Tibial nerve (tissue), 4 donors: Measurements from ENCODE around the gene ASB13. TPM values are rescaled to one million over a fixed set of nuclear protein-coding genes. Genes with fewer than 3 reads are reported as not detected.

Experiments used
- DNase-seq, 2 donors: peaks; one replicate each; pipeline ENCODE4 v3.0.0-alpha.2; 2019; ENCODE audit warnings: low spot score in 2 of 2
- H3K27ac ChIP-seq, 4 donors: fragments of 200-600 bp; sonication (generic) in 3 of 4; one replicate each; pipeline ENCODE4 v1.5.1; 2017 to 2019; ENCODE audit warnings: mild to moderate bottlenecking in 1 of 4
- H3K27me3 ChIP-seq, 2 donors: fragments of 200-600 bp; sonication (generic) in 1 of 2; one replicate each; pipeline versions ENCODE4 v1.5.1 to v1.6.0; 2017 to 2019
- H3K36me3 ChIP-seq, 3 donors: fragments of 200-600 bp; sonication (generic); one replicate each; pipeline ENCODE4 v1.5.1; 2018 to 2019
- H3K4me1 ChIP-seq, 4 donors: fragments of 200-600 bp; sonication (generic) in 3 of 4; one replicate each; pipeline ENCODE4 v1.5.1; 2017 to 2019
- H3K4me3 ChIP-seq, 4 donors: fragments of 200-600 bp; sonication (generic) in 3 of 4; one replicate each; pipeline ENCODE4 v1.5.1; 2017 to 2019; ENCODE audit warnings: mild to moderate bottlenecking in 1 of 4, moderate library complexity in 1 of 4
- H3K9me3 ChIP-seq, 4 donors: fragments of 200-600 bp; sonication (generic) in 3 of 4; one replicate each; pipeline ENCODE4 v1.5.1; 2017 to 2019
- CTCF ChIP-seq, 5 experiments: fragments of 200-600 bp in 3 of 5; fragments of 450-650 bp in 2 of 5; sonication (generic) in 3 of 5; IDR thresholded peaks; one replicate each; pipeline ENCODE4 v1.5.1; 2016 to 2019; ENCODE audit warnings: antibody characterized with exemption in 5 of 5, mild to moderate bottlenecking in 3 of 5, moderate library complexity in 2 of 5
- EP300 ChIP-seq, 2 donors: sonication (generic); formaldehyde crosslinking; IDR thresholded peaks; one replicate each; pipeline ENCODE4 v1.6.1; 2017; ENCODE audit warnings: antibody characterized with exemption in 2 of 2, mild to moderate bottlenecking in 1 of 2
- POLR2A ChIP-seq, 2 donors: fragments of 450-650 bp; IDR thresholded peaks; one replicate each; pipeline ENCODE4 v1.6.1; 2017; ENCODE audit warnings: antibody characterized with exemption in 2 of 2, mild to moderate bottlenecking in 2 of 2, moderate library complexity in 2 of 2
- WGBS, 2 donors: methylation state at CpG; one replicate each; pipeline ENCODE4 v1.1.5; 2018; 5-methylcytosine and 5-hydroxymethylcytosine counted together
- total RNA-seq, 4 donors: library from RNA; depleted of rRNA; stranded (reverse); fragments of >200 nt; gene quantifications; one replicate each; pipeline ENCODE4 v1.1.0, GENCODE V29; 2016

Gene ASB13
- total RNA-seq, 4 donors from 2014 or later: 18.3 to 39.2 (median 32.3) TPM

- 37 to 46% methylated on average over 4 to 12 of the region's 12 CpGs for WGBS, 2 donors
- peaks cover 0 to 75% (median 21%) of the 10 kb centered on the region in 4 donors for H3K4me1 ChIP-seq
- peak; percentile 71 for DNase-seq
- H3K27me3 ChIP-seq: no peaks in the 10 kb centered on the region
- no peaks in the 10 kb centered on the region for H3K9me3 ChIP-seq
- no peak overlapping the region for H3K4me3 ChIP-seq
- TF ChIP-seq CTCF (IDR thresholded peaks at IDR 0.05) (no peak), EP300 (IDR thresholded peaks at IDR 0.05) (no peak), POLR2A (IDR thresholded peaks at IDR 0.05) (no peak)
- no peaks in the 10 kb centered on the region for H3K36me3 ChIP-seq
- H3K27ac ChIP-seq: peak overlapping the region in 2 of 4 donors; percentile 3 to 16
Observed at GRCh38 chr10:5618829-5619228, 47.6 kb downstream of the ASB13 start.

GRCh38 chr10:5618042-5618441 lies 48.4 kb downstream of the ASB13 start:
- H3K36me3 ChIP-seq: no peaks in the 10 kb centered on the region
- no peak overlapping the region for H3K4me3 ChIP-seq
- no peaks in the 10 kb centered on the region for H3K9me3 ChIP-seq
- H3K27me3 ChIP-seq: no peaks in the 10 kb centered on the region
- peaks cover 0 to 76% (median 21%) of the 10 kb centered on the region in 4 donors for H3K4me1 ChIP-seq
- peak overlapping the region in 2 of 4 donors; percentile 3 to 16 for H3K27ac ChIP-seq
- WGBS, 2 donors: 80 to 87% methylated on average over 8 of the region's 8 CpGs
- no peak for DNase-seq
- TF ChIP-seq CTCF (IDR thresholded peaks at IDR 0.05): no peak

- WGBS, 2 donors: 91 to 92% methylated on average over 11 of the region's 11 CpGs
- Histone ChIP-seq H3K9me3 (no peaks in the 10 kb centered on the region), H3K36me3 (no peaks in the 10 kb centered on the region), H3K4me1 (peaks cover 0 to 71% (median 19%) of the 10 kb centered on the region in 4 donors), H3K27ac (peak overlapping the region in 1 of 4 donors; percentile 28), H3K4me3 (no peak overlapping the region), H3K27me3 (no peaks in the 10 kb centered on the region)
- DNase-seq: no peak
- TF ChIP-seq POLR2A (IDR thresholded peaks at IDR 0.05): no peak
- no peak for TF ChIP-seq EP300 (IDR thresholded peaks at IDR 0.05)
Observed at GRCh38 chr10:5617521-5617920, 48.9 kb downstream of the ASB13 start.

- H3K27me3 ChIP-seq: no peaks in the 10 kb centered on the region
- H3K36me3 ChIP-seq: no peaks in the 10 kb centered on the region
- TF ChIP-seq EP300 (IDR thresholded peaks at IDR 0.05): no peak
- no peak for TF ChIP-seq POLR2A (IDR thresholded peaks at IDR 0.05)
- TF ChIP-seq CTCF (IDR thresholded peaks at IDR 0.05): no peak
- H3K4me3 ChIP-seq: no peak overlapping the region
- WGBS, 2 donors: 55 to 58% methylated on average over 6 of the region's 6 CpGs
- no peaks in the 10 kb centered on the region for H3K9me3 ChIP-seq
- H3K4me1 ChIP-seq: peaks cover 0 to 70% (median 19%) of the 10 kb centered on the region in 4 donors
- no peak for DNase-seq
- no peak overlapping the region for H3K27ac ChIP-seq
Observed at GRCh38 chr10:5616836-5617235, 49.6 kb downstream of the ASB13 start.

GRCh38 chr10:5616046-5616445 lies 50.3 kb downstream of the ASB13 start:
- Histone ChIP-seq H3K4me1 (peaks cover 0 to 70% (median 19%) of the 10 kb centered on the region in 4 donors), H3K9me3 (no peaks in the 10 kb centered on the region), H3K4me3 (no peak overlapping the region), H3K27ac (peak overlapping the region in 1 of 4 donors; percentile 69), H3K36me3 (no peaks in the 10 kb centered on the region), H3K27me3 (no peaks in the 10 kb centered on the region)
- WGBS, 2 donors: 75 to 89% methylated on average over 1 to 20 of the region's 26 CpGs
- TF ChIP-seq CTCF (IDR thresholded peaks at IDR 0.05): no peak
- no peak for TF ChIP-seq POLR2A (IDR thresholded peaks at IDR 0.05)
- no peak for TF ChIP-seq EP300 (IDR thresholded peaks at IDR 0.05)
- no peak for DNase-seq

GRCh38 chr10:5615316-5615715 lies 51.1 kb downstream of the ASB13 start:
- no peak for TF ChIP-seq POLR2A (IDR thresholded peaks at IDR 0.05)
- TF ChIP-seq EP300 (IDR thresholded peaks at IDR 0.05): no peak
- Histone ChIP-seq H3K4me3 (no peak overlapping the region), H3K27me3 (no peaks in the 10 kb centered on the region), H3K4me1 (peaks cover 0 to 66% (median 19%) of the 10 kb centered on the region in 4 donors), H3K9me3 (no peaks in the 10 kb centered on the region), H3K27ac (peak overlapping the region in 2 of 4 donors; percentile 26 to 69), H3K36me3 (no peaks in the 10 kb centered on the region)
- DNase-seq: no peak
- 71 to 73% methylated on average over 7 of the region's 7 CpGs for WGBS, 2 donors
